Liver (tissue), 3 donors: Measurements from ENCODE around the gene PIP4K2A.

Experiments
- ATF3 ChIP-seq: IDR thresholded peaks from 2 replicates; pipeline ENCODE4 v1.6.1; 2016; ENCODE audit warnings: antibody characterized with exemption
- CTCF ChIP-seq: fragments of 150-350 bp; IDR thresholded peaks from 2 replicates; pipeline ENCODE4 v1.5.1; 2017; ENCODE audit warnings: improper control_type of control experiment, low read depth, low read length; ENCODE audit not compliant: missing input control
- HNF4A ChIP-seq, 2 donors: conservative IDR thresholded peaks; 2 replicates each; pipeline ENCODE4 v1.6.1; 2016; ENCODE audit warnings: antibody characterized with exemption in 2 of 2, mild to moderate bottlenecking in 2 of 2
- HNF4G ChIP-seq: IDR thresholded peaks from 2 replicates; pipeline ENCODE4 v1.6.1; 2016; ENCODE audit warnings: antibody characterized with exemption
- MAX ChIP-seq: IDR thresholded peaks from 2 replicates; pipeline ENCODE4 v1.6.1; 2016; ENCODE audit warnings: antibody characterized with exemption
- RAD21 ChIP-seq, 2 donors: IDR thresholded peaks; 2 replicates each; pipeline ENCODE4 v1.6.1; 2016; ENCODE audit warnings: antibody characterized with exemption in 2 of 2, mild to moderate bottlenecking in 2 of 2
- REST ChIP-seq: IDR thresholded peaks from 2 replicates; pipeline ENCODE4 v1.6.1; 2016; ENCODE audit warnings: antibody characterized with exemption, mild to moderate bottlenecking
- TAF1 ChIP-seq: conservative IDR thresholded peaks from 2 replicates; pipeline ENCODE4 v1.6.1; 2016; ENCODE audit warnings: antibody characterized with exemption, mild to moderate bottlenecking
- donor health status: healthy.
- donor health status: healthy.

- TF ChIP-seq CTCF (no peak), RAD21 (IDR thresholded peaks at IDR 0.05) (peak in 1 of 2 donors; percentile 23), HNF4G (no peak), REST (no peak), ATF3 (no peak), MAX (no peak), TAF1 (no peak), HNF4A (conservative IDR thresholded peaks at IDR 0.05) (no peak)
Observed at GRCh38 chr10:22685926-22686325, 28.5 kb downstream of the PIP4K2A start.
